K562 (cell line): Measurements from ENCODE around the gene RMND5A. TPM values are rescaled to one million over a fixed set of nuclear protein-coding genes. Genes with fewer than 3 reads are reported as not detected.

Experiments
- ATAC-seq: fragments of 200-7000 bp; cut with Tn5 transposase; 3 replicates; pipeline ENCODE4 v1.9.1; 2020; ENCODE audit warnings: moderate library complexity
- BruUV-seq: library from RNA; stranded (reverse); fragments of 400-500 nt; replicated peaks from 2 replicates; lab custom pipeline; 2021; lab: Mats Ljungman, UMichigan
- CTCF ChIA-PET: fragments of 300-600 bp; formaldehyde crosslinking; extraction: SDS; loops from one replicate; lab custom pipeline; 2021; ENCODE audit warnings: low intra/inter-chr PET ratio; lab: Yijun Ruan, JAX
- POLR2A ChIA-PET: fragments of 300-600, 350-650 bp; sonication (Branson Sonifier 250); formaldehyde crosslinking; extraction: SDS; loops from one replicate; lab custom pipeline; 2021; ENCODE audit warnings: antibody characterized with exemption, inconsistent platforms; lab: Yijun Ruan, JAX
- DNase-seq, 4 experiments: peaks; one replicate each; pipeline versions ENCODE4 v3.0.0 to v3.0.0-alpha.2; 2011 to 2018; ENCODE audit warnings: low spot score in 3 of 4, mixed read lengths in 3 of 4; ENCODE audit errors: extremely low read depth in 1 of 4
- FAIRE-seq: peaks from 2 replicates; lab custom pipeline; 2011; peaks lifted over from hg19 to GRCh38; lab: Jason Lieb, UNC
- H2AFZ ChIP-seq: 2 replicates; pipeline ENCODE4 v1.6.0; 2011; ENCODE audit warnings: low read depth, low read length, control low read depth, inconsistent platforms
- H3K27ac ChIP-seq: fragments of 200-600 bp; 3 replicates; pipeline ENCODE4 v1.8.0; 2011; ENCODE audit warnings: low read depth, mild to moderate bottlenecking, control low read depth, inconsistent platforms, low read length, moderate library complexity, mixed read lengths; ENCODE audit errors: extremely low read depth
- H3K27me3 ChIP-seq, 2 experiments: fragments of 300-600 bp in 1 of 2; 2 replicates in 1 of 2; 3 replicates in 1 of 2; pipeline versions ENCODE4 v1.6.0 to v1.8.0; 2011; ENCODE audit warnings: inconsistent platforms in 2 of 2, low read length in 2 of 2, mild to moderate bottlenecking in 1 of 2, mixed read lengths in 1 of 2, moderate library complexity in 1 of 2; ENCODE audit not compliant: control insufficient read depth in 2 of 2, insufficient read depth in 2 of 2
- H3K36me3 ChIP-seq: fragments of 300-600 bp; 3 replicates; pipeline ENCODE4 v1.8.0; 2011; ENCODE audit warnings: mild to moderate bottlenecking, low read length, inconsistent platforms; ENCODE audit not compliant: control insufficient read depth, insufficient read depth
- H3K4me1 ChIP-seq, 2 experiments: fragments of 200-600 bp in 1 of 2; replicated peaks in 1 of 2; 2 replicates in 1 of 2; 3 replicates in 1 of 2; pipeline versions ENCODE4 v1.5.1 to v1.8.0; 2011; ENCODE audit warnings: inconsistent platforms in 2 of 2, low read length in 2 of 2, mild to moderate bottlenecking in 1 of 2, mixed read lengths in 1 of 2, moderate library complexity in 1 of 2; ENCODE audit not compliant: control insufficient read depth in 2 of 2, insufficient read depth in 2 of 2
- H3K4me2 ChIP-seq: 2 replicates; pipeline ENCODE4 v1.6.1; 2011; ENCODE audit warnings: low read length, control low read depth, inconsistent platforms, mixed read lengths; ENCODE audit not compliant: insufficient read depth
- H3K4me3 ChIP-seq: fragments of 200-600 bp; sonication (generic), shearing (Covaris generic); 2 replicates; pipeline ENCODE4 v1.5.1; 2016; ENCODE audit warnings: control low read depth, inconsistent platforms
- H3K79me2 ChIP-seq: fragments of 200-600 bp; 3 replicates; pipeline ENCODE4 v1.8.0; 2011; ENCODE audit warnings: low read length, inconsistent platforms; ENCODE audit not compliant: control insufficient read depth, insufficient read depth
- H3K9ac ChIP-seq, 2 experiments: 2 replicates each; pipeline versions ENCODE4 v1.6.0 to v1.6.1; 2011; ENCODE audit warnings: low read depth in 2 of 2, low read length in 2 of 2, control low read depth in 1 of 2, inconsistent platforms in 1 of 2, mild to moderate bottlenecking in 1 of 2, mixed read lengths in 1 of 2; ENCODE audit not compliant: insufficient read depth in 1 of 2
- H3K9me1 ChIP-seq: one replicate; pipeline ENCODE4 v1.6.0; 2011; ENCODE audit warnings: inconsistent platforms, mild to moderate bottlenecking, low read length, moderate library complexity; ENCODE audit not compliant: control insufficient read depth, insufficient read depth
- H3K9me3 ChIP-seq: replicated peaks from 2 replicates; pipeline ENCODE4 v1.5.1; 2011; ENCODE audit warnings: low read depth, low read length, inconsistent platforms; ENCODE audit not compliant: control insufficient read depth, insufficient read depth
- H4K20me1 ChIP-seq: replicated peaks from 2 replicates; pipeline ENCODE4 v1.6.1; 2011; ENCODE audit warnings: low read length, inconsistent platforms, mixed read lengths; ENCODE audit not compliant: control insufficient read depth, insufficient read depth
- BRCA1 ChIP-seq, 2 experiments: fragments of 450-650 bp in 1 of 2; sonication (generic) in 1 of 2; formaldehyde crosslinking in 1 of 2; IDR thresholded peaks; 2 replicates each; pipeline versions ENCODE4 v1.5.0 to v1.6.1; 2017 to 2020; ENCODE audit warnings: mild to moderate bottlenecking in 1 of 2, missing genetic modification reagents in 1 of 2
- DIDO1 ChIP-seq: fragments of 450-650 bp; IDR thresholded peaks from 2 replicates; pipeline ENCODE4 v1.6.1; 2016; ENCODE audit warnings: low read depth, missing biosample characterization, missing genetic modification characterization
- GATA2 ChIP-seq: sonication (generic); formaldehyde crosslinking; IDR thresholded peaks from 2 replicates; pipeline ENCODE4 v1.4.0; 2020; ENCODE audit warnings: mild to moderate bottlenecking, missing genetic modification reagents
- IRF1 ChIP-seq: sonication (generic); formaldehyde crosslinking; IDR thresholded peaks from 2 replicates; pipeline ENCODE4 v1.8.0; 2022; ENCODE audit warnings: missing genetic modification reagents, mild to moderate bottlenecking, borderline replicate concordance
- KAT7 ChIP-seq: sonication (generic); formaldehyde crosslinking; IDR thresholded peaks from 2 replicates; pipeline ENCODE4 v1.8.0; 2022; ENCODE audit warnings: missing genetic modification reagents, mild to moderate bottlenecking, borderline replicate concordance
- MAFF ChIP-seq: IDR thresholded peaks from 2 replicates; pipeline ENCODE4 v1.6.1; 2012; ENCODE audit warnings: low read length, improper control_type of control experiment
- MED1 ChIP-seq: sonication (generic); formaldehyde crosslinking; IDR thresholded peaks from 2 replicates; pipeline ENCODE4 v1.8.1; 2023; ENCODE audit warnings: missing genetic modification reagents, borderline replicate concordance
- MYNN ChIP-seq, 2 experiments: sonication (generic); formaldehyde crosslinking in 1 of 2; IDR thresholded peaks; 2 replicates each; pipeline versions ENCODE4 v1.5.0 to v1.6.1; 2016 to 2020; ENCODE audit warnings: antibody characterized with exemption in 1 of 2, missing genetic modification reagents in 1 of 2
- NFYB ChIP-seq: IDR thresholded peaks from 2 replicates; pipeline ENCODE4 v1.6.1; 2011; ENCODE audit warnings: mild to moderate bottlenecking, moderate library complexity; ENCODE audit not compliant: insufficient read length; ENCODE audit errors: extremely low read depth
- POLR2AphosphoS2 ChIP-seq: IDR thresholded peaks from 2 replicates; pipeline ENCODE4 v1.6.1; 2012; ENCODE audit warnings: low read length, improper control_type of control experiment
- POLR3G ChIP-seq: IDR thresholded peaks from 2 replicates; pipeline ENCODE4 v1.6.1; 2011; ENCODE audit not compliant: insufficient read length, insufficient replicate concordance; ENCODE audit errors: extremely low read depth
- XRCC5 ChIP-seq: fragments of 200-400 bp; formaldehyde crosslinking; IDR thresholded peaks from 2 replicates; pipeline ENCODE4 v1.6.1; 2017; ENCODE audit warnings: low read depth, mild to moderate bottlenecking, low read length
- ZNF24 ChIP-seq: fragments of 450-650 bp; IDR thresholded peaks from 2 replicates; pipeline ENCODE4 v1.6.1; 2016
- ZNF778 ChIP-seq: fragments of 450-650 bp; formaldehyde crosslinking; IDR thresholded peaks from 2 replicates; pipeline ENCODE4 v1.4.0; 2020; ENCODE audit warnings: mild to moderate bottlenecking, moderate library complexity
- WGBS: fragments of 100-300 bp; shearing (Covaris generic); methylation state at CpG from one replicate; pipeline ENCODE4 v1.1.6; 2016; ENCODE audit warnings: low coverage, mixed read lengths; ENCODE audit not compliant: insufficient coverage; ENCODE audit errors: missing lambda C conversion rate; 5-methylcytosine and 5-hydroxymethylcytosine counted together
- in situ Hi-C: fragments of 300-500 bp; cut with MboI; formaldehyde crosslinking; loops from 4 replicates; pipeline ENCODE4 v1.15.0; 2018; ENCODE audit warnings: inconsistent platforms, mixed read lengths
- intact Hi-C: fragments of 100-400 bp; cut with micrococcal nuclease; formaldehyde crosslinking; loops from 2 replicates; pipeline ENCODE4 v1.14.2; 2022
- polyA plus RNA-seq, 8 experiments: library from polyadenylated mRNA; depleted of rRNA in 4 of 8; stranded (reverse) in 5 of 8; unstranded in 3 of 8; fragments of >200 nt; fragmentation: Nextera tagmentation in 2 of 8; fragmentation: Illumina TruSeq in 1 of 8; extraction: Ambion mirVana in 2 of 8; extraction: Trizol in 1 of 8; gene quantifications; 2 replicates each; pipeline versions ENCODE4 v1.2.1 to v1.2.3, GENCODE V29; 2011 to 2014; ENCODE audit warnings: inconsistent platforms in 1 of 8, missing spikeins in 1 of 8
- total RNA-seq, 7 experiments: library from RNA; depleted of rRNA in 6 of 7; stranded (reverse); fragments of >200 nt in 6 of 7; fragmentation: Illumina TruSeq in 2 of 7; extraction: Trizol in 2 of 7; gene quantifications; 2 replicates each; pipeline versions ENCODE4 v1.2.1 to v1.2.3, GENCODE V29; 2011 to 2021; ENCODE audit warnings: low replicate concordance in 1 of 7
- TF ChIP-seq, protein P1 (sequence below), 2 experiments: fragments of 200-800 bp in 1 of 2; sonication (Bioruptor generic) in 1 of 2; sonication (generic) in 1 of 2; formaldehyde crosslinking in 1 of 2; IDR thresholded peaks in 1 of 2; conservative IDR thresholded peaks in 1 of 2; 2 replicates each; pipeline versions ENCODE4 v1.5.0 to v1.6.1; 2016 to 2020; ENCODE audit warnings: missing compliant biosample characterization in 1 of 2, missing genetic modification characterization in 1 of 2, missing genetic modification reagents in 1 of 2

RMND5A gene
- total and polyA plus RNA-seq, 9 of the 15 experiments (the other 6 are each of a cell fraction or from before 2014, with no cell fraction given) = 13.2 to 43.5 (median 34.1) TPM

GRCh38 chr2:86706220-86706619 lies 13.9 kb upstream of the RMND5A start:
- no peak for TF ChIP-seq ZNF778
- TF ChIP-seq DIDO1 (tag) = no peak
- TF ChIP-seq ZNF24 = no peak
- no peak for TF ChIP-seq GATA2 (CRISPR knock-in tag)
- no peak for TF ChIP-seq IRF1 (CRISPR knock-in tag)
- TF ChIP-seq BRCA1 (IDR thresholded peaks at IDR 0.05) = no peak
- no peak for TF ChIP-seq BRCA1 (CRISPR knock-in tag; IDR thresholded peaks at IDR 0.05)
- TF ChIP-seq POLR2AphosphoS2 = no peak
- no peak for TF ChIP-seq XRCC5
- no peak for TF ChIP-seq KAT7 (CRISPR knock-in tag)
- no peak for TF ChIP-seq MED1 (CRISPR knock-in tag)
- TF ChIP-seq MYNN (IDR thresholded peaks at IDR 0.05) = no peak
- no peak for TF ChIP-seq MYNN (CRISPR knock-in tag; IDR thresholded peaks at IDR 0.05)
- no peak for TF ChIP-seq MAFF
- TF ChIP-seq, protein P1, sequence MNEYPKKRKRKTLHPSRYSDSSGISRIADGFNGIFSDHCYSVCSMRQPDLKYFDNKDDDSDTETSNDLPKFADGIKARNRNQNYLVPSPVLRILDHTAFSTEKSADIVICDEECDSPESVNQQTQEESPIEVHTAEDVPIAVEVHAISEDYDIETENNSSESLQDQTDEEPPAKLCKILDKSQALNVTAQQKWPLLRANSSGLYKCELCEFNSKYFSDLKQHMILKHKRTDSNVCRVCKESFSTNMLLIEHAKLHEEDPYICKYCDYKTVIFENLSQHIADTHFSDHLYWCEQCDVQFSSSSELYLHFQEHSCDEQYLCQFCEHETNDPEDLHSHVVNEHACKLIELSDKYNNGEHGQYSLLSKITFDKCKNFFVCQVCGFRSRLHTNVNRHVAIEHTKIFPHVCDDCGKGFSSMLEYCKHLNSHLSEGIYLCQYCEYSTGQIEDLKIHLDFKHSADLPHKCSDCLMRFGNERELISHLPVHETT (CRISPR knock-in tag; conservative IDR thresholded peaks at IDR 0.05 in 1 of 2, IDR thresholded peaks at IDR 0.05 in 1 of 2) = no peak
- no peak for TF ChIP-seq NFYB
- TF ChIP-seq POLR3G = no peak
- TF ChIP-seq, all 486 proteins: peak for 0
- intact Hi-C loops (no loop called here), in situ Hi-C loops (loop anchor here (10.0 kb wide), 1 partner anchor 49 kb away; no protein-coding TSS in a partner anchor)
- no peaks in the 10 kb centered on the region for H4K20me1 ChIP-seq
- H3K27me3 ChIP-seq = peaks cover 5% of the 10 kb centered on the region in 2 experiments; a peak in 4 of 5 replicates
- BruUV-seq = no TSS peak
- H3K4me3 ChIP-seq = no peak overlapping the region
- no peaks in the 10 kb centered on the region for H3K9me1 ChIP-seq
- H3K27ac ChIP-seq = no peak overlapping the region
- WGBS = 18% methylated on average over 6 of the region's 6 CpGs
- DNase-seq (no peak), FAIRE-seq (no peak), ATAC-seq (no peak)
- no peaks in the 10 kb centered on the region for H3K36me3 ChIP-seq
- no peak overlapping the region for H3K9ac ChIP-seq
- H3K79me2 ChIP-seq = no peaks in the 10 kb centered on the region
- no peak overlapping the region for H2AFZ ChIP-seq
- H3K4me1 ChIP-seq = peaks cover 0 to 7% of the 10 kb centered on the region in 2 experiments; a peak in 1 of 5 replicates
- H3K9me3 ChIP-seq = no peaks in the 10 kb centered on the region; the same call in 1 of the 2 replicates
- CTCF ChIA-PET = no interaction called here
- POLR2A ChIA-PET = interaction anchor here (0.7 kb wide), 1 partner anchor 415 kb away, joined by 4 read pairs; no protein-coding TSS in a partner anchor
- no peak overlapping the region for H3K4me2 ChIP-seq
